K562 (cell line): ENCODE measurements around the gene TMTC2. TPM values are rescaled to one million over a fixed set of nuclear protein-coding genes. Genes with fewer than 3 reads are reported as not detected.

Experiments
- ATAC-seq: fragments of 200-7000 bp; cut with Tn5 transposase; 3 replicates; pipeline ENCODE4 v1.9.1; 2020; ENCODE audit warnings: moderate library complexity
- BruUV-seq: library from RNA; stranded (reverse); fragments of 400-500 nt; replicated peaks from 2 replicates; lab custom pipeline; 2021; lab: Mats Ljungman, UMichigan
- CTCF ChIA-PET: fragments of 300-600 bp; formaldehyde crosslinking; extraction: SDS; loops from one replicate; lab custom pipeline; 2021; ENCODE audit warnings: low intra/inter-chr PET ratio; lab: Yijun Ruan, JAX
- POLR2A ChIA-PET: fragments of 300-600, 350-650 bp; sonication (Branson Sonifier 250); formaldehyde crosslinking; extraction: SDS; loops from one replicate; lab custom pipeline; 2021; ENCODE audit warnings: antibody characterized with exemption, inconsistent platforms; lab: Yijun Ruan, JAX
- DNase-seq, 4 experiments: peaks; one replicate each; pipeline versions ENCODE4 v3.0.0 to v3.0.0-alpha.2; 2011 to 2018; ENCODE audit warnings: low spot score in 3 of 4, mixed read lengths in 3 of 4; ENCODE audit errors: extremely low read depth in 1 of 4
- FAIRE-seq: peaks from 2 replicates; lab custom pipeline; 2011; peaks lifted over from hg19 to GRCh38; lab: Jason Lieb, UNC
- H2AFZ ChIP-seq: 2 replicates; pipeline ENCODE4 v1.6.0; 2011; ENCODE audit warnings: low read depth, low read length, control low read depth, inconsistent platforms
- H3K27ac ChIP-seq: fragments of 200-600 bp; 3 replicates; pipeline ENCODE4 v1.8.0; 2011; ENCODE audit warnings: low read depth, mild to moderate bottlenecking, control low read depth, inconsistent platforms, low read length, moderate library complexity, mixed read lengths; ENCODE audit errors: extremely low read depth
- H3K27me3 ChIP-seq, 2 experiments: fragments of 300-600 bp in 1 of 2; 2 replicates in 1 of 2; 3 replicates in 1 of 2; pipeline versions ENCODE4 v1.6.0 to v1.8.0; 2011; ENCODE audit warnings: inconsistent platforms in 2 of 2, low read length in 2 of 2, mild to moderate bottlenecking in 1 of 2, mixed read lengths in 1 of 2, moderate library complexity in 1 of 2; ENCODE audit not compliant: control insufficient read depth in 2 of 2, insufficient read depth in 2 of 2
- H3K36me3 ChIP-seq: fragments of 300-600 bp; 3 replicates; pipeline ENCODE4 v1.8.0; 2011; ENCODE audit warnings: mild to moderate bottlenecking, low read length, inconsistent platforms; ENCODE audit not compliant: control insufficient read depth, insufficient read depth
- H3K4me1 ChIP-seq, 2 experiments: fragments of 200-600 bp in 1 of 2; replicated peaks in 1 of 2; 2 replicates in 1 of 2; 3 replicates in 1 of 2; pipeline versions ENCODE4 v1.5.1 to v1.8.0; 2011; ENCODE audit warnings: inconsistent platforms in 2 of 2, low read length in 2 of 2, mild to moderate bottlenecking in 1 of 2, mixed read lengths in 1 of 2, moderate library complexity in 1 of 2; ENCODE audit not compliant: control insufficient read depth in 2 of 2, insufficient read depth in 2 of 2
- H3K4me2 ChIP-seq: 2 replicates; pipeline ENCODE4 v1.6.1; 2011; ENCODE audit warnings: low read length, control low read depth, inconsistent platforms, mixed read lengths; ENCODE audit not compliant: insufficient read depth
- H3K4me3 ChIP-seq: fragments of 200-600 bp; sonication (generic), shearing (Covaris generic); 2 replicates; pipeline ENCODE4 v1.5.1; 2016; ENCODE audit warnings: control low read depth, inconsistent platforms
- H3K79me2 ChIP-seq: fragments of 200-600 bp; 3 replicates; pipeline ENCODE4 v1.8.0; 2011; ENCODE audit warnings: low read length, inconsistent platforms; ENCODE audit not compliant: control insufficient read depth, insufficient read depth
- H3K9ac ChIP-seq, 2 experiments: 2 replicates each; pipeline versions ENCODE4 v1.6.0 to v1.6.1; 2011; ENCODE audit warnings: low read depth in 2 of 2, low read length in 2 of 2, control low read depth in 1 of 2, inconsistent platforms in 1 of 2, mild to moderate bottlenecking in 1 of 2, mixed read lengths in 1 of 2; ENCODE audit not compliant: insufficient read depth in 1 of 2
- H3K9me1 ChIP-seq: one replicate; pipeline ENCODE4 v1.6.0; 2011; ENCODE audit warnings: inconsistent platforms, mild to moderate bottlenecking, low read length, moderate library complexity; ENCODE audit not compliant: control insufficient read depth, insufficient read depth
- H3K9me3 ChIP-seq: replicated peaks from 2 replicates; pipeline ENCODE4 v1.5.1; 2011; ENCODE audit warnings: low read depth, low read length, inconsistent platforms; ENCODE audit not compliant: control insufficient read depth, insufficient read depth
- H4K20me1 ChIP-seq: replicated peaks from 2 replicates; pipeline ENCODE4 v1.6.1; 2011; ENCODE audit warnings: low read length, inconsistent platforms, mixed read lengths; ENCODE audit not compliant: control insufficient read depth, insufficient read depth
- BMI1 ChIP-seq: fragments of 150-350 bp; IDR thresholded peaks from 2 replicates; pipeline ENCODE4 v1.6.1; 2014; ENCODE audit warnings: low read length
- GABPB2 ChIP-seq: fragments of 250-450 bp; sonication (Bioruptor Pico); conservative IDR thresholded peaks from 2 replicates; pipeline ENCODE4 v1.5.1; 2021; ENCODE audit warnings: mild to moderate bottlenecking
- HDAC6 ChIP-seq: IDR thresholded peaks from 2 replicates; pipeline ENCODE4 v1.6.1; 2012; ENCODE audit warnings: low read depth, mild to moderate bottlenecking, control low read depth, inconsistent platforms, low read length, moderate library complexity
- IFI16 ChIP-seq: fragments of 250-450 bp; sonication (Bioruptor Pico); IDR thresholded peaks from 2 replicates; pipeline ENCODE4 v2.1.2; 2022; ENCODE audit warnings: mild to moderate bottlenecking, inconsistent platforms
- KHSRP ChIP-seq: fragments of 450-650 bp; IDR thresholded peaks from 2 replicates; pipeline ENCODE4 v1.6.1; 2017
- KLF10 ChIP-seq: fragments of 250-450 bp; sonication (Bioruptor Pico); IDR thresholded peaks from 2 replicates; pipeline ENCODE4 v1.6.1; 2021; ENCODE audit warnings: matching md5 sums
- LARP7 ChIP-seq: fragments of 450-650 bp; IDR thresholded peaks from 2 replicates; pipeline ENCODE4 v1.6.1; 2016
- MTA2 ChIP-seq: fragments of 450-650 bp; IDR thresholded peaks from 2 replicates; pipeline ENCODE4 v1.6.1; 2016; ENCODE audit warnings: low read depth
- PHB ChIP-seq: fragments of 250-450 bp; sonication (Bioruptor Pico); IDR thresholded peaks from 2 replicates; pipeline ENCODE4 v1.5.0; 2021
- RFX1 ChIP-seq: fragments of 450-650 bp; IDR thresholded peaks from 2 replicates; pipeline ENCODE4 v1.6.1; 2016; ENCODE audit warnings: mild to moderate bottlenecking, moderate library complexity
- SRF ChIP-seq, 2 experiments: fragments of 250-450, 450-650 bp in 1 of 2; sonication (Bioruptor Pico) in 1 of 2; sonication (generic) in 1 of 2; formaldehyde crosslinking; IDR thresholded peaks; 2 replicates each; pipeline versions ENCODE4 v1.5.0 to v1.5.1; 2020 to 2022; ENCODE audit warnings: mild to moderate bottlenecking in 1 of 2, missing genetic modification reagents in 1 of 2
- TEAD4 ChIP-seq, 2 experiments: sonication (generic) in 1 of 2; formaldehyde crosslinking in 1 of 2; IDR thresholded peaks; 2 replicates each; pipeline versions ENCODE4 v1.6.1 to v1.8.0; 2012 to 2022; ENCODE audit warnings: borderline replicate concordance in 1 of 2, inconsistent platforms in 1 of 2, low read length in 1 of 2, mild to moderate bottlenecking in 1 of 2, missing genetic modification reagents in 1 of 2
- ZBED1 ChIP-seq: IDR thresholded peaks from 2 replicates; pipeline ENCODE4 v1.6.1; 2014
- WGBS: fragments of 100-300 bp; shearing (Covaris generic); methylation state at CpG from one replicate; pipeline ENCODE4 v1.1.6; 2016; ENCODE audit warnings: low coverage, mixed read lengths; ENCODE audit not compliant: insufficient coverage; ENCODE audit errors: missing lambda C conversion rate; 5-methylcytosine and 5-hydroxymethylcytosine counted together
- in situ Hi-C: fragments of 300-500 bp; cut with MboI; formaldehyde crosslinking; loops from 4 replicates; pipeline ENCODE4 v1.15.0; 2018; ENCODE audit warnings: inconsistent platforms, mixed read lengths
- intact Hi-C: fragments of 100-400 bp; cut with micrococcal nuclease; formaldehyde crosslinking; loops from 2 replicates; pipeline ENCODE4 v1.14.2; 2022
- polyA plus RNA-seq, 8 experiments: library from polyadenylated mRNA; depleted of rRNA in 4 of 8; stranded (reverse) in 5 of 8; unstranded in 3 of 8; fragments of >200 nt; fragmentation: Nextera tagmentation in 2 of 8; fragmentation: Illumina TruSeq in 1 of 8; extraction: Ambion mirVana in 2 of 8; extraction: Trizol in 1 of 8; gene quantifications; 2 replicates each; pipeline versions ENCODE4 v1.2.1 to v1.2.3, GENCODE V29; 2011 to 2014; ENCODE audit warnings: inconsistent platforms in 1 of 8, missing spikeins in 1 of 8
- total RNA-seq, 7 experiments: library from RNA; depleted of rRNA in 6 of 7; stranded (reverse); fragments of >200 nt in 6 of 7; fragmentation: Illumina TruSeq in 2 of 7; extraction: Trizol in 2 of 7; gene quantifications; 2 replicates each; pipeline versions ENCODE4 v1.2.1 to v1.2.3, GENCODE V29; 2011 to 2021; ENCODE audit warnings: low replicate concordance in 1 of 7
- TF ChIP-seq, protein P1 (sequence below): fragments of 450-650 bp; IDR thresholded peaks from 2 replicates; pipeline ENCODE4 v1.6.1; 2016; ENCODE audit warnings: low read depth, mild to moderate bottlenecking, moderate library complexity
- TF ChIP-seq, protein P2 (sequence below), 2 experiments: fragments of 450-650 bp in 1 of 2; sonication (generic) in 1 of 2; formaldehyde crosslinking; conservative IDR thresholded peaks; 2 replicates each; pipeline versions ENCODE4 v1.4.0 to v1.8.1; 2020 to 2022; ENCODE audit warnings: mild to moderate bottlenecking in 1 of 2, missing genetic modification reagents in 1 of 2
- TF ChIP-seq, protein P3 (sequence below): fragments of 200-800 bp; sonication (Bioruptor generic); IDR thresholded peaks from 2 replicates; pipeline ENCODE4 v1.6.1; 2017; ENCODE audit warnings: missing genetic modification characterization, missing compliant biosample characterization

The TMTC2 gene
- total and polyA plus RNA-seq, 9 of the 15 experiments (the other 6 are each of a cell fraction or from before 2014, with no cell fraction given): 0.29 to 1.1 (median 0.55) TPM

DNA sequence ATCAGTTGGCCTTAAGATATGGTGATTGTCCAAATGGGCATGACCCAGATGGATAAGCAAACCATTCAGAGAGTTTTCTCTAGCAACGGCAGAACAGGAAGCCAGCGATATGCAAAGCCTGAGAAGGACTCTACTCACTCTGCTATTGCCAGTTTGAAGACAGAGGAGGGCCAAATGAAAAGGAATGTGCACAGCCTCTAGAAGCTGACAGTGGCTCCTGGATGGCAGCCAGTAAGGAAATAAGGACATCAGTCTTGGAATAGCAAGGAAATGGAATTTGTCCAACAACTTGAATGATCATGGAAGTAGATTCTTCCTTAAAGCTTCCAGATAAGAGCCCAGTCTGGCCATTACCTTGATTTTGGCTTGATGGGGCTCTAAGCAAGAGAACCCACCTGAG lies 60.0 kb downstream of the TMTC2 start:
- Histone ChIP-seq H3K27ac (no peak overlapping the region), H3K79me2 (no peaks in the 10 kb centered on the region), H3K9me1 (no peaks in the 10 kb centered on the region)
- intact Hi-C loops: no loop called here
- no peak for DNase-seq
- no peak for TF ChIP-seq SRF (CRISPR knock-in tag; IDR thresholded peaks at IDR 0.05)
- TF ChIP-seq HDAC6: no peak
- TF ChIP-seq GABPB2 (CRISPR knock-in tag): no peak
- no peak for TF ChIP-seq PHB (CRISPR knock-in tag)
- TF ChIP-seq KHSRP: no peak
- TF ChIP-seq KLF10: no peak
- TF ChIP-seq LARP7: no peak
- TF ChIP-seq RFX1: no peak
- TF ChIP-seq, protein P1, sequence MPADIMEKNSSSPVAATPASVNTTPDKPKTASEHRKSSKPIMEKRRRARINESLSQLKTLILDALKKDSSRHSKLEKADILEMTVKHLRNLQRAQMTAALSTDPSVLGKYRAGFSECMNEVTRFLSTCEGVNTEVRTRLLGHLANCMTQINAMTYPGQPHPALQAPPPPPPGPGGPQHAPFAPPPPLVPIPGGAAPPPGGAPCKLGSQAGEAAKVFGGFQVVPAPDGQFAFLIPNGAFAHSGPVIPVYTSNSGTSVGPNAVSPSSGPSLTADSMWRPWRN: no peak
- no peak for TF ChIP-seq TEAD4 (IDR thresholded peaks at IDR 0.05; ENCODE audit: low read length)
- no peak for TF ChIP-seq TEAD4 (CRISPR knock-in tag; IDR thresholded peaks at IDR 0.05; ENCODE audit: borderline replicate concordance)
- TF ChIP-seq MTA2: no peak
- TF ChIP-seq, protein P2, sequence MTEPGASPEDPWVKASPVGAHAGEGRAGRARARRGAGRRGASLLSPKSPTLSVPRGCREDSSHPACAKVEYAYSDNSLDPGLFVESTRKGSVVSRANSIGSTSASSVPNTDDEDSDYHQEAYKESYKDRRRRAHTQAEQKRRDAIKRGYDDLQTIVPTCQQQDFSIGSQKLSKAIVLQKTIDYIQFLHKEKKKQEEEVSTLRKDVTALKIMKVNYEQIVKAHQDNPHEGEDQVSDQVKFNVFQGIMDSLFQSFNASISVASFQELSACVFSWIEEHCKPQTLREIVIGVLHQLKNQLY (CRISPR knock-in tag; conservative IDR thresholded peaks at IDR 0.05): no peak
- no peak for TF ChIP-seq BMI1
- TF ChIP-seq IFI16 (CRISPR knock-in tag): no peak
- TF ChIP-seq ZBED1: no peak
- TF ChIP-seq, protein P3, sequence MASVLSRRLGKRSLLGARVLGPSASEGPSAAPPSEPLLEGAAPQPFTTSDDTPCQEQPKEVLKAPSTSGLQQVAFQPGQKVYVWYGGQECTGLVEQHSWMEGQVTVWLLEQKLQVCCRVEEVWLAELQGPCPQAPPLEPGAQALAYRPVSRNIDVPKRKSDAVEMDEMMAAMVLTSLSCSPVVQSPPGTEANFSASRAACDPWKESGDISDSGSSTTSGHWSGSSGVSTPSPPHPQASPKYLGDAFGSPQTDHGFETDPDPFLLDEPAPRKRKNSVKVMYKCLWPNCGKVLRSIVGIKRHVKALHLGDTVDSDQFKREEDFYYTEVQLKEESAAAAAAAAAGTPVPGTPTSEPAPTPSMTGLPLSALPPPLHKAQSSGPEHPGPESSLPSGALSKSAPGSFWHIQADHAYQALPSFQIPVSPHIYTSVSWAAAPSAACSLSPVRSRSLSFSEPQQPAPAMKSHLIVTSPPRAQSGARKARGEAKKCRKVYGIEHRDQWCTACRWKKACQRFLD (CRISPR knock-in tag): no peak
- TF ChIP-seq, all 486 proteins: peak for 0
- in situ Hi-C loops: no loop called here
- no TSS peak for BruUV-seq
- Histone ChIP-seq H3K9ac (no peak overlapping the region), H3K4me3 (no peak overlapping the region), H2AFZ (no peak overlapping the region), H3K27me3 (no peaks in the 10 kb centered on the region), H3K4me2 (no peak overlapping the region), H3K4me1 (no peaks in the 10 kb centered on the region), H4K20me1 (no peaks in the 10 kb centered on the region), H3K36me3 (no peaks in the 10 kb centered on the region), H3K9me3 (no peaks in the 10 kb centered on the region)
- ChIA-PET POLR2A (interaction anchor here (0.7 kb wide), 1 partner anchor 690 kb away, joined by 3 read pairs; no protein-coding TSS in a partner anchor), CTCF (no interaction called here)
- ATAC-seq (no peak), FAIRE-seq (no peak)
- 0% methylated on average over 2 of the region's 2 CpGs for WGBS
